ENCODE results near the gene PFN3.

DNA sequence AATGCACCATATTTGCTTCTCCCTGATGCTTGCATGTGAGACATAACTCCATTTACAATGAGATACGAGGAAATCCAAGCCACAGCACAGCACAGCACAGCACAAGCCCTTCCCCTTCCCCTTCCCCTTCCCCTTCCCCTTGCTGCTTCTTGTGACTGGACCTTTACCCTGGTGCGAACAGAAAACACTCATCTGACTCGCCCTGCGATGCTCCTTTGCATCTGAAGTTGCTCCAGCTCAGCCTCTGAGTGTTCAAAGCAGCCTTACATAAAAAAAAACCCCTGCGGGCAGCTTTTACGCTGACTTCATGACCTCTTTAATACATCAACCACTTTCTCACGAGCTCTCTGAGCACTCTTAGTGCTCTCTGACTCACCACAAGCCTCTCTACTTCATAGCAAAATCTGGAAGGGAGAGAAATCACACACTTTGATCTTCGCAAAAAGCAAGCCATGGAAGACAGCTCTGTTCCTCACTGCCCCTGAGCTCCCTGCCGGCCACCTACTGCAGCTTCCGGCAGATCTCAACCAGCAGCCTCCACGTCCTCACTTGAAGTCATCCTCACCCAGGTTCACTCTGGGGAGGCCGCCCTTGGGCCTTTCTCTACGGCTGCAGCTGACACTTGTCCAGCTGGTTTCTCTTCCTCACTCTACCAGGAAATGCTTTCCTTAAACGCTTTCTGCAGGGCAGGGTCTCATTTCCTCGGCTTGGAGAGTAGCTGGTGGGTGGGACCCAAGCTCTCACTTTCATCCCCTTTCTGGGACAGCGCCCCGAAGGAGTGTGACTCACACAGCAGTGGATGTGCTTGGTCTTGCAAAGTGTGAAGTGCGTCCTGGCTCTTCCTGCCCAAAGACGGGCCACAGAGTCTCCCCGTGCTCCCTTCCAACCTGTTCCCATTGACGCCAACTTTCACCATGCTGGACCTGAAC, 11.0 kb downstream of the PFN3 start:
- TF ChIP-seq POLR2AphosphoS5 (IDR thresholded peaks at IDR 0.05; ENCODE audit: low read depth, low read length) (no peak), SIN3A (IDR thresholded peaks at IDR 0.05; ENCODE audit: borderline replicate concordance, insufficient read depth, low read length) (no peak), REST (IDR thresholded peaks at IDR 0.05; ENCODE audit: insufficient read depth in 1 of 2, low read depth in 2 of 2, low read length in 2 of 2) (no peak), TAF1 (IDR thresholded peaks at IDR 0.05; ENCODE audit: borderline replicate concordance, insufficient read depth, low read length) (no peak)
